Measurements from ENCODE around the gene CAMTA1.

CAMTA1 gene

DNA sequence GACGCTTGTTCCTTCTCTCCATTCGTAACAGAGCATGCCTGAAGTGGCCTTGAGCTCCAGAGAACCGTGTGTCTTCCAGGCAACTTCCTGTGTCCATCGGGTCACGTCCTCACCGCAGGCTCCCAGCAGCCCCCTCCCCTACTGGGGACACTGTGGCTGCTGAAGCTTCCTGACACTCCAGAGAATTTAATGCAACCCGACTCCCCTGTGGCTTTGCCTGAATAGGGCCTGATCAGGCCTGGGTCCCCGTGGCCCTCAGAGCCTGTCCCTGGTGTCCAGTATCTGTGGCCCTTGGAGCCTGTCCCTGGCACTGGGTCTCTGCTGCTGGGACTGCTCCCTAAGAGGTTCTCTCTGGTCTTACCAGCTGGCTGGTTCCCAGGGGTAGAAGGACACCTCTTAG, 766.2 kb downstream of the CAMTA1 start:
- no peaks in the 10 kb centered on the region for H3K36me3 ChIP-seq (ENCODE audit: control insufficient read depth in 1 of 2, insufficient read depth in 2 of 2, low read length in 2 of 2)
- H3K4me1 ChIP-seq (ENCODE audit: control insufficient read depth in 1 of 2, insufficient read depth in 2 of 2, low read length in 2 of 2) = peaks cover 3 to 4% of the 10 kb centered on the region in 2 donors
- no peak overlapping the region for H3K4me3 ChIP-seq (ENCODE audit: low read depth in 1 of 2, low read length in 2 of 2)
- no peak overlapping the region for H3K27ac ChIP-seq (ENCODE audit: low read length)
- H3K27me3 ChIP-seq (ENCODE audit: low read depth, low read length) = no peaks in the 10 kb centered on the region
- no peaks in the 10 kb centered on the region for H3K9me3 ChIP-seq (ENCODE audit: control insufficient read depth in 1 of 2, low read length in 2 of 2)

DNA sequence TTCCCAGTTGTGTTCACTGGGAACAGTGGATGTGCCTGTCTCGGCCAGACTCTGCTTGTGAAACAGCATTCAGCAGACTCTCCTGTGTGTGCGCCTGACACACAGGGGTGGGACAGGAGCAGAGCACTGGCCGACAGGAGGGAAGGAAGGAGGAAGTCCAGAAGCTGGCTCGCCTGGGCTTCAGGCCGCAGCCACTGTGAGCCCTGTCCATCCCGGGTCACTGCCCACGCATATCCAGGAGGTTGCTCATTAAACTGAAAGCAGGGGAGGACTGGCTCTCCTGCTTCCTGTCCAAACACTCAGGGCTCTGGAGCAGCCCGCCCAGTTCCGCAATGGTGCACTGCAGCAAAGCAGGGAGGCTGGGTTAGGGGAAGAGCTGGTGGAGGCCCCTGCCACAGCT, 767.1 kb downstream of the CAMTA1 start:
- Histone ChIP-seq H3K9me3 (ENCODE audit: control insufficient read depth in 1 of 2, low read length in 2 of 2) (no peaks in the 10 kb centered on the region), H3K27ac (ENCODE audit: low read length) (no peak overlapping the region), H3K27me3 (ENCODE audit: low read depth, low read length) (no peaks in the 10 kb centered on the region), H3K4me3 (ENCODE audit: low read depth in 1 of 2, low read length in 2 of 2) (no peak overlapping the region), H3K36me3 (ENCODE audit: control insufficient read depth in 1 of 2, insufficient read depth in 2 of 2, low read length in 2 of 2) (no peaks in the 10 kb centered on the region), H3K4me1 (ENCODE audit: control insufficient read depth in 1 of 2, insufficient read depth in 2 of 2, low read length in 2 of 2) (peaks cover 3 to 4% of the 10 kb centered on the region in 2 donors)

DNA sequence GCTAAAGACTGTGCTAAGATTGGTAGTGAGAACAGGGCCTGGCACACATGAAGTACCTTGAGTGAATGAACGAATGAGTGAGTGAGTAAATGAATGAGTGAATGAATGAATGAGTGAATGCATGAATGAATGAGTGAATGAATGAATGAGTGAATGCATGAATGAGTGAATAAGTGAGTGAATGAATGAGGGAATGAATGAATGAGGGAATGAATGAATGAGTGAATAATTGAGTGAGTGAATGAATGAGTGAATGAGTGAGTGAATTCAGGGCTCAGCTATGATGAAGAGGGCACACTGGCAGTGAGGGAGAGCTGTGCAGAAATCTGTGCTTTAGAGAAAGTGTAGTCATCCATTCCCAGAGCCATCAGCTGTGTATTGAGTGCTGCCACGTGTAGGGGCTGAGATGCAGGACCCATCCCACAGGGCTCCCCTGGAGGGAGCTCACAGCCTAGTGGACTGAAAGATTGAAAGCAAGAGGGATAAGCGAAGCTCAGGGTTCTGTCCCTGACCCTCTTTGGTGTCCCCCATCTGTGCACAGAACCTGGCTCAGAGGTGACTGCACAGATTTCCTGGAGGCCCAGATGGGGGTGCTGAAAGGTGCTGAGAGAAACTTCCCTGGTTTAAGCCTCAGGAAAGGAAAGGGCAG, 767.9 kb downstream of the CAMTA1 start:
- H3K27ac ChIP-seq (ENCODE audit: low read length) = no peak overlapping the region
- H3K9me3 ChIP-seq (ENCODE audit: control insufficient read depth in 1 of 2, low read length in 2 of 2) = no peaks in the 10 kb centered on the region
- no peak overlapping the region for H3K4me3 ChIP-seq (ENCODE audit: low read depth in 1 of 2, low read length in 2 of 2)
- no peaks in the 10 kb centered on the region for H3K36me3 ChIP-seq (ENCODE audit: control insufficient read depth in 1 of 2, insufficient read depth in 2 of 2, low read length in 2 of 2)
- H3K27me3 ChIP-seq (ENCODE audit: low read depth, low read length) = no peaks in the 10 kb centered on the region
- H3K4me1 ChIP-seq (ENCODE audit: control insufficient read depth in 1 of 2, insufficient read depth in 2 of 2, low read length in 2 of 2) = peaks cover 3 to 4% of the 10 kb centered on the region in 2 donors

DNA sequence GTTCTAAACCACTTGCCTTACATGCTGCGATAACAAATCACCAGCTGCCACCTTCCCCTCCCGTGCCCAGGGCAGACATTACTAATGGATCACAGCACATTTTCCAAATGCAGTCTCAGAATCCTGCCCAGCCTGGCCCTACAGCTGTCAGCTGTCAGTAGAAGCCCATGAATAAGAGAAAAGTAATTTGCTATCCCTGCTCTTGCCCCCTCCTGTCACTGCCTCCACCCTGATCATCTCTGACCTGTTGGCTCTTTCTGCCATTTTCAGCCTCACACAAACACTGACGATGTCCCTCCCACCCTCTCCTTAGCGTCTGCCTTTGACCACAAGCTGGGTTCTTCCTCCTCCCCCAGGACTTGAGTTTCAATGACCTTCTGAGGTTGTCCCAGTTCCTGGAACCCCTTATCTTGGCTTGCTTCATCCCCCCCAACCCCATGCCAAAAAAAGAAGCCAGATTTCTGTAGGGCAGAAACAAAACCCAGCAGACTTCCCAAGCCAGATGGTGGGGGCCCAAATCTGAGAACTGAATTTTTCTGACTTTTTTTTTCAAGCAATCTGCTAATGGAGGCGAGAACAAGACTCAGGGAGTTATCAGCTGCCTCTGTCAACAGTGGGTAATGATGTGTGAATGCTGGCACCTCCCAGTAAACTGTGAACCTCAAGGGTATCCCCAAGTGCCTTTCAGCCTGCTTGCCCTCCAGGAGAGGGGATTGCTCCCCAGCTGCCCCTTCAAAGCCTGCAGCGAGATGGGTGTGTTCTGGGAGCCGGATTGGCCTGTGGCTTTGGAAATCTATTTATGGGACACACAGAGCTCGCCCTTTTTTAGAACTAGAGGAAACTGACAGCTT, 769.4 kb downstream of the CAMTA1 start:
- Histone ChIP-seq H3K27me3 (ENCODE audit: low read depth, low read length) (no peaks in the 10 kb centered on the region), H3K27ac (ENCODE audit: low read length) (no peak overlapping the region), H3K4me3 (ENCODE audit: low read depth in 1 of 2, low read length in 2 of 2) (no peak overlapping the region), H3K4me1 (ENCODE audit: control insufficient read depth in 1 of 2, insufficient read depth in 2 of 2, low read length in 2 of 2) (peaks cover 0 to 4% of the 10 kb centered on the region in 2 donors), H3K9me3 (ENCODE audit: control insufficient read depth in 1 of 2, low read length in 2 of 2) (no peaks in the 10 kb centered on the region), H3K36me3 (ENCODE audit: control insufficient read depth in 1 of 2, insufficient read depth in 2 of 2, low read length in 2 of 2) (no peaks in the 10 kb centered on the region)

DNA sequence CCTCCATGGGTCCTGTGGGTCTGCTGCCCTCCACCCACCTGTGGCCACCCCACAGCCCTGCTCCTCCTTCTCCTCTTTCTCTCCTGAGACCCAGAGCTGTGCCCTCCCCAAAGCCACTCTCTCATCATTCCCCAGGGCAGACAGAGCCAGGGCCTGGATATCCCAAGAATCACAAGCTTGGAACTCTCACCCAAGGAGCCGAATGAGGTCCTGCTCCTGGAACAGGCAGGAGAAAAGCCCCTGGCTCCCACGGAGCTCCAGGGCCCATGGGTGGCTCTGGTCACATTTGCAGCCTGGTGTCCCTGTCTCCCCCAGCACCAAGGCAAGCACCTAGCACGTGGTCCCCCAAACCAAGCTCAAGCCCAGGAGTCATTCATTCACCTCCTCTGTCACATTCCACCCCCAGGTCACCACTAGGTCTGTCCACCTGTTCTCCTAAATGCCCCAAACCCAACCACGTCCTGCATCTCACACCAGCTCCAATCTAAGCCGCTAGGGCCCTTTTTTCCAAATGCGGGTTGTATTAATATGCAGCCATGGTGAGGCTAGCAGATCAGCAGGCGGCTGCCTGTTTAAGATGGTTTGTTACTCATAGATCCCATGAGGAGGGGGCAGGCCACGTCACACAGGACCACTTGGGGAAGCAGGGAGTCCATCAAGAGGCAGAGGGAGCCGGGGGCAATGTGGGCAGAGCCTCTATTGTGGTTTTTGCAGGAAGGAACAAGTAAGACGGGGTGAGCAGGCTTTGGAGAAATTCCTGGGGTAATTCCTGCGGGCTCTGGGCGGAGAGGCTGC, 770.3 kb downstream of the CAMTA1 start:
- no peaks in the 10 kb centered on the region for H3K27me3 ChIP-seq (ENCODE audit: low read depth, low read length)
- no peaks in the 10 kb centered on the region for H3K9me3 ChIP-seq (ENCODE audit: control insufficient read depth in 1 of 2, low read length in 2 of 2)
- H3K4me3 ChIP-seq (ENCODE audit: low read depth in 1 of 2, low read length in 2 of 2) = no peak overlapping the region
- no peak overlapping the region for H3K27ac ChIP-seq (ENCODE audit: low read length)
- H3K36me3 ChIP-seq (ENCODE audit: control insufficient read depth in 1 of 2, insufficient read depth in 2 of 2, low read length in 2 of 2) = no peaks in the 10 kb centered on the region
- H3K4me1 ChIP-seq (ENCODE audit: control insufficient read depth in 1 of 2, insufficient read depth in 2 of 2, low read length in 2 of 2) = no peaks in the 10 kb centered on the region

DNA sequence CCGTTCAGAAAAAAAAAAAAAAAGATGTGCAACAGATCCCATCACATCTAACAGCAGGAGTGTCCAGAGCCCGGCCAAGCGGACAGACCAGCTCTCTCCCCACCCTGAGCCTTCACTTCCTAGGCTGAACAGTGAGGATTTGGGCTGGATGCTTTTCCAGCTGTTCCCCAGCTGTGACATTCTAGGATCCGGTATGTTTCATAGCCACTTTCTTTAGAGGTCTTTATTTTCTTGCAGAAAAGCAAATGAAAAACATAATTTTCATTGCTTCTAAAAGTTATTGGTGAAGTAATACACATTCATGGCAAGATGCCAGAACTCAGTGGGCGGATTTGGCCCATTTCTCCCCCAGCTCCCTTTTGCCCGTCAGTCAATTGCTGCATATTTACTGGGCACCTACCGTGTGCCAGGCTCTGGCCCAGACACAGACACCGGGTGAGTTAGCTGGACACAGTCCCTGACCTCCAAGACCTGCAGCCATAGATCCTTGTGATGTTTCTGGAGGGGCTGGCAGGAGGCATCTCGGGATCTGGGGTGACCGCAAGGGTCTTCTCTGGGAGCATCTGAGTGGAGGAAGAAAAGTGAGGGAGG, 772.1 kb downstream of the CAMTA1 start:
- H3K4me1 ChIP-seq (ENCODE audit: control insufficient read depth in 1 of 2, insufficient read depth in 2 of 2, low read length in 2 of 2) = no peaks in the 10 kb centered on the region
- no peaks in the 10 kb centered on the region for H3K27me3 ChIP-seq (ENCODE audit: low read depth, low read length)
- no peak overlapping the region for H3K4me3 ChIP-seq (ENCODE audit: low read depth in 1 of 2, low read length in 2 of 2)
- no peaks in the 10 kb centered on the region for H3K36me3 ChIP-seq (ENCODE audit: control insufficient read depth in 1 of 2, insufficient read depth in 2 of 2, low read length in 2 of 2)
- no peak overlapping the region for H3K27ac ChIP-seq (ENCODE audit: low read length)
- H3K9me3 ChIP-seq (ENCODE audit: control insufficient read depth in 1 of 2, low read length in 2 of 2) = no peaks in the 10 kb centered on the region

DNA sequence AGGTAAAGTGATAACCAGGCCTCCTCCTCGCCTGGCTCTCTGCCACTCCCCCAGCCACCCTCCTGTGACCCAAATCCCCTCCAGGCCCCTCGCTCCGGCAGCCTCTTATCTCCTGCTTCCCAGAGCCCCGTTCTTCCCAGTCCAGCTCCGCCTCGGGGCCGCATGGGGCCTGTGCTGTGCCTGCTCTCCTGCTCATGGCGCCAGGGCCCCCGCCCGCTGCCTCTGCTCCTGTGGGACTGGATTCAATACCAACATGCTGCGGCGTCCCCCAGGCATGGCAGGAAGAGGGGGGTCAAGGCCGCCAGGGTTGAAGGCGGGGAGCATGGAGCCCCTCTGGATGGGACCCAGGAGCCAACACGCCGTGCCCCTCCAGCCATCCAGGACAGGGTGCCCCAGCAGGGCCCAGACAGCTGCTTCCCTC, 772.8 kb downstream of the CAMTA1 start:
- no peaks in the 10 kb centered on the region for H3K27me3 ChIP-seq (ENCODE audit: low read depth, low read length)
- no peak overlapping the region for H3K4me3 ChIP-seq (ENCODE audit: low read depth in 1 of 2, low read length in 2 of 2)
- H3K27ac ChIP-seq (ENCODE audit: low read length) = no peak overlapping the region
- no peaks in the 10 kb centered on the region for H3K36me3 ChIP-seq (ENCODE audit: control insufficient read depth in 1 of 2, insufficient read depth in 2 of 2, low read length in 2 of 2)
- H3K4me1 ChIP-seq (ENCODE audit: control insufficient read depth in 1 of 2, insufficient read depth in 2 of 2, low read length in 2 of 2) = no peaks in the 10 kb centered on the region
- H3K9me3 ChIP-seq (ENCODE audit: control insufficient read depth in 1 of 2, low read length in 2 of 2) = no peaks in the 10 kb centered on the region

DNA sequence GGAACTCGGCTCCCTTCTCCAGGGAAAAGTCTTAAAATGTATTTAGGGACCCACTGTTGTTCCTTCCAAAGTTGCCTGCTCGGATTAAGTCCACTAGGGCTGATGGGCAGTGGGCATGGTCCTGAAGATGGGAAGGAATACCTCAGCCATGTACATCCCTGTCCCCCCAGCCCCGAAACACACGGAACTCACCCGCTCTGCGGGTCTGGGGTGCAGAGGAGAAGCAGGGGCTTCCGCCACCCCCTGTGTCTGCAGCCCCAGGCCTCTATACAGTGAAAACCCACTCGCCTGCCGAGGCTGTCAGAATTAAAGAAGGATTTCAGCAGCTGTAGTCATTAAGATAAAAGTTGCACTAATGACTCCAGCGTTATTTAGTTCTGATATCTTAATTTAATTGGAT, 773.2 kb downstream of the CAMTA1 start:
- no peaks in the 10 kb centered on the region for H3K9me3 ChIP-seq (ENCODE audit: control insufficient read depth in 1 of 2, low read length in 2 of 2)
- no peak overlapping the region for H3K4me3 ChIP-seq (ENCODE audit: low read depth in 1 of 2, low read length in 2 of 2)
- no peak overlapping the region for H3K27ac ChIP-seq (ENCODE audit: low read length)
- no peaks in the 10 kb centered on the region for H3K36me3 ChIP-seq (ENCODE audit: control insufficient read depth in 1 of 2, insufficient read depth in 2 of 2, low read length in 2 of 2)
- H3K27me3 ChIP-seq (ENCODE audit: low read depth, low read length) = no peaks in the 10 kb centered on the region
- H3K4me1 ChIP-seq (ENCODE audit: control insufficient read depth in 1 of 2, insufficient read depth in 2 of 2, low read length in 2 of 2) = no peaks in the 10 kb centered on the region

DNA sequence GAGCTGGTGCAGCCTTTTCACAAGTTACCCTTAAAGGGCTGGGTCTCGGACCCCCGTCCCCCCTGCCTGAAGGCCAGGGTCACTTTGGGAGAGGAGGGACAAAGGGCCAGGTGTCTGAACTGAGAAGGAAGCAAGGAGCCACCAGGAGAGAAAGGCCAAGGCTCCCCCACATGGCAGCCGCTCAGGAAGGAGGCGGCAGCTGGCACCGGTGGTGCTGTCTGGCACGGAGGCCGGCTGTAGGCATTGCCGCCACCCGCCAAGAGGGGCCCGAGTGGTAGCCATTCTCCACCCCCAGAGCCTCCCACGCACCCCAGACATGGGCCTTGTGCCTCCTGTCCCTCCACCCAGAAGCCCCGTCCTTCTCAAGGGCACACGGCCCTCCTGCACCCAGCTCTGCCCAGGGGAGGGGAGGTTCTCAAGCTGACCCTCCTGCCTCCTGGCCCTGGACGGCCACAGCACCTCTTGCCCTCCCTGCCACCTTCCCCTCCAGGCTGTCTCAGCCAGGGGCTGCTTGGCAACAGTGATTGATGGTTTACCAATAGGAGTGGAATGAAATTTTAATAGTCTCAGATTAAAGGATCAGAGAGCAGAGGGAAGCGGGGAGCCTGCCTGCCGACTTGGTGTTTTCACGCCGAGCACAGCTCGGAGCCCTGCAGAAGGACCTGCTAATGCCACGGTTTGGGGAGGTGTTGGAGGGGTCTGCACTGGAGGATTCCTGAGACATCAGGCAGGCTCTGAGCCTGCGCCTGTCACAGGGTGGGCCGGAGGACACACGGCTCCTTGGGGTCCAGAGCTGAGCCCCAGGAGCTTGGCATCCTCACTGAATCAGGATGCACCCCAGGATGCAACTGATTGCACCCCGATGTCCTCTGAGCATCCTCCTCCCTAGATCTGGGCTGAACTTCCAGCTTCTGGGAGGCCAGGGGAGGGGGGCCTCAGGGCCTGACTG, 773.9 kb downstream of the CAMTA1 start:
- H3K4me3 ChIP-seq (ENCODE audit: low read depth in 1 of 2, low read length in 2 of 2) = no peak overlapping the region
- no peaks in the 10 kb centered on the region for H3K4me1 ChIP-seq (ENCODE audit: control insufficient read depth in 1 of 2, insufficient read depth in 2 of 2, low read length in 2 of 2)

DNA sequence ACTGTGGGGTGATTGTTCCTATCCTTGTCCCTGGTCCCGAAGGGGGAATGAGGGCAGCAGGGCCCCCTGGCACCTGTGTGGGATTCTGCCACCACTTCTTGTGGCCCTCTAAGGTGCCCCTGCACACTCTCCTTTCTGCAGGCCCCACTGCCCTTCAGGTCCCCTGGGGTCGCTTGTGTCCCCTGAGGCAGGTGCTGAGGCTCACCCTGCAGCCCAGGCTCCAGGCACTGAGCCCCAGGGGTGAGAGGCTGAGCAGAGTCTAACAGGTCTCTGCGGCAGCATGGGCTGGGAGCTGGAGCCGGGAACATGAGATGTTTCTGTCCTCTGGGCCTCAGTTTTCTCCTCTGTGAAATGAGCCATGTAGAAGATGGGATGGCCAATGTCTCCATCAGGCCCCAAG, 774.9 kb downstream of the CAMTA1 start:
- Histone ChIP-seq H3K27ac (ENCODE audit: low read length) (no peak overlapping the region), H3K27me3 (ENCODE audit: low read depth, low read length) (no peaks in the 10 kb centered on the region), H3K36me3 (ENCODE audit: control insufficient read depth in 1 of 2, insufficient read depth in 2 of 2, low read length in 2 of 2) (no peaks in the 10 kb centered on the region), H3K4me3 (ENCODE audit: low read depth in 1 of 2, low read length in 2 of 2) (no peak overlapping the region), H3K4me1 (ENCODE audit: control insufficient read depth in 1 of 2, insufficient read depth in 2 of 2, low read length in 2 of 2) (no peaks in the 10 kb centered on the region), H3K9me3 (ENCODE audit: control insufficient read depth in 1 of 2, low read length in 2 of 2) (no peaks in the 10 kb centered on the region)

More for the DNA sequence above, 773.9 kb downstream of the CAMTA1 start:
- Histone ChIP-seq H3K36me3 (ENCODE audit: control insufficient read depth in 1 of 2, insufficient read depth in 2 of 2, low read length in 2 of 2) (no peaks in the 10 kb centered on the region), H3K27ac (ENCODE audit: low read length) (no peak overlapping the region), H3K9me3 (ENCODE audit: control insufficient read depth in 1 of 2, low read length in 2 of 2) (no peaks in the 10 kb centered on the region), H3K27me3 (ENCODE audit: low read depth, low read length) (no peaks in the 10 kb centered on the region)

Measured in muscle layer of duodenum (tissue), 2 donors.